Erythroblast (primary cell): ENCODE measurements around the gene IL1RAPL1.

Experiments
- GATA1 ChIP-seq: IDR thresholded peaks from 2 replicates; pipeline ENCODE4 v1.6.1; 2011; ENCODE audit warnings: low read depth, mild to moderate bottlenecking, control low read depth, low read length, moderate library complexity
- POLR2A ChIP-seq: IDR thresholded peaks from 2 replicates; pipeline ENCODE4 v1.6.1; 2011; ENCODE audit warnings: mild to moderate bottlenecking, low read length

GRCh38 chrX:29880977-29881376, 1293.7 kb downstream of the IL1RAPL1 start:
- no peak for TF ChIP-seq POLR2A
- no peak for TF ChIP-seq GATA1
